Measurements from ENCODE around the gene NHP2.
"Not testable (repeated sequence)": the region's sequence is repeated elsewhere in the genome, so short reads cannot be mapped to it uniquely, and the experiment has no call there.

The NHP2 gene

GRCh38 chr5:178153530-178154340 lies at the start of gene NHP2:
Gene NHP2 (minus strand): TSS chr5:178153885. CDS start chr5:178153817, 68 bp downstream.
- peak; percentile 98 for DNase-seq

GRCh38 chr5:178202541-178202940 lies 48.9 kb upstream of the NHP2 start:
- DNase-seq, result no peak

GRCh38 chr5:178201927-178202235 lies 48.2 kb upstream of the NHP2 start:
- DNase-seq, result no peak

GRCh38 chr5:178201221-178201926 lies 47.7 kb upstream of the NHP2 start:
- no peak for DNase-seq

- no peak for DNase-seq
Observed at GRCh38 chr5:178199581-178200434, 46.1 kb upstream of the NHP2 start.

GRCh38 chr5:178198706-178199105 lies 45.0 kb upstream of the NHP2 start:
- no peak for DNase-seq

- not testable (repeated sequence) for DNase-seq
Observed at GRCh38 chr5:178198151-178198550, 44.5 kb upstream of the NHP2 start.

GRCh38 chr5:178196986-178197385 lies 43.3 kb upstream of the NHP2 start:
- DNase-seq, result no peak

GRCh38 chr5:178196281-178196812 lies 42.7 kb upstream of the NHP2 start:
- no peak for DNase-seq

GRCh38 chr5:178194026-178194425 lies 40.3 kb upstream of the NHP2 start:
- DNase-seq, result no peak

GRCh38 chr5:178193251-178193809 lies 39.6 kb upstream of the NHP2 start:
- DNase-seq, result no peak

GRCh38 chr5:178192787-178193186 lies 39.1 kb upstream of the NHP2 start:
- no peak for DNase-seq

GRCh38 chr5:178192244-178192643 lies 38.6 kb upstream of the NHP2 start:
- DNase-seq, result no peak

- no peak for DNase-seq
Observed at GRCh38 chr5:178191661-178192060, 38.0 kb upstream of the NHP2 start.

GRCh38 chr5:178189433-178189832 lies 35.7 kb upstream of the NHP2 start:
- DNase-seq, result no peak

GRCh38 chr5:178187014-178187413 lies 33.3 kb upstream of the NHP2 start, which contains the start of gene GMCL2:
Gene GMCL2 (minus strand): TSS chr5:178187371. CDS start chr5:178187299, 72 bp downstream.
- no peak for DNase-seq

GRCh38 chr5:178186427-178186826 lies 32.7 kb upstream of the NHP2 start:
- DNase-seq, result no peak

GRCh38 chr5:178182158-178182876 lies 28.6 kb upstream of the NHP2 start:
- no peak for DNase-seq

- no peak for DNase-seq
Observed at GRCh38 chr5:178180141-178180863, 26.6 kb upstream of the NHP2 start.

- no peak for DNase-seq
Observed at GRCh38 chr5:178177569-178177968, 23.9 kb upstream of the NHP2 start.

- DNase-seq, result no peak
Observed at GRCh38 chr5:178176791-178177190, 23.1 kb upstream of the NHP2 start.

All from activated T-cell treated with anti-CD3 and anti-CD28 coated beads for 4 hours (primary cell).